Calu3 (cell line): ENCODE results near the gene TSPAN12. TPM values are rescaled to one million over a fixed set of nuclear protein-coding genes. Genes with fewer than 3 reads are reported as not detected.

Experiments used
- BruUV-seq: library from RNA; stranded (reverse); fragments of 400-500 nt; replicated peaks from 2 replicates; lab custom pipeline; 2021; lab: Mats Ljungman, UMichigan
- CTCF ChIA-PET: fragments of 300-600 bp; sonication (Branson Sonifier 250); formaldehyde crosslinking; loops from one replicate; lab custom pipeline; 2022; ENCODE audit warnings: antibody characterized with exemption; lab: Charles Lee
- DNase-seq: peaks from one replicate; pipeline ENCODE4 v3.0.0; 2022
- H3K27ac Mint-ChIP-seq: one replicate; pipeline ENCODE4 v1.8.0; 2022; ENCODE audit warnings: mixed read lengths; ENCODE audit not compliant: unreplicated experiment
- H3K27me3 Mint-ChIP-seq: one replicate; pipeline ENCODE4 v1.8.0; 2022; ENCODE audit warnings: mixed read lengths; ENCODE audit not compliant: unreplicated experiment
- H3K36me3 Mint-ChIP-seq: one replicate; pipeline ENCODE4 v1.8.0; 2022; ENCODE audit warnings: mild to moderate bottlenecking, moderate library complexity, mixed read lengths; ENCODE audit not compliant: insufficient read depth, unreplicated experiment
- H3K4me1 Mint-ChIP-seq: one replicate; pipeline ENCODE4 v1.8.0; 2022; ENCODE audit warnings: mild to moderate bottlenecking, low read depth, mixed read lengths; ENCODE audit not compliant: unreplicated experiment
- H3K4me3 Mint-ChIP-seq: one replicate; pipeline ENCODE4 v1.8.0; 2022; ENCODE audit warnings: mild to moderate bottlenecking, low read depth, moderate library complexity, mixed read lengths; ENCODE audit not compliant: unreplicated experiment
- H3K9me3 Mint-ChIP-seq: one replicate; pipeline ENCODE4 v1.8.0; 2022; ENCODE audit warnings: low read depth, mixed read lengths; ENCODE audit not compliant: unreplicated experiment
- CTCF ChIP-seq: fragments of 200-600 bp; IDR thresholded peaks from one replicate; pipeline ENCODE4 v1.8.0; 2022; ENCODE audit warnings: antibody characterized with exemption; ENCODE audit not compliant: unreplicated experiment
- intact Hi-C: fragments of 100-400 bp; cut with micrococcal nuclease; formaldehyde crosslinking; loops from one replicate; pipeline ENCODE4 v1.10.0; 2022; ENCODE audit not compliant: unreplicated experiment
- total RNA-seq: library from RNA; stranded (reverse); gene quantifications from 2 replicates; pipeline ENCODE4 v1.2.3, GENCODE V29; 2022

TSPAN12 gene
- total RNA-seq, 1 experiment from 2014 or later: 14.6 TPM

- Mint-ChIP-seq H3K27ac (no peak overlapping the region), H3K4me3 (no peak overlapping the region), H3K36me3 (no peaks in the 10 kb centered on the region), H3K27me3 (no peaks in the 10 kb centered on the region), H3K9me3 (no peaks in the 10 kb centered on the region), H3K4me1 (no peaks in the 10 kb centered on the region)
- intact Hi-C loops: no loop called here
- DNase-seq: no peak
- TF ChIP-seq CTCF: no peak
- CTCF ChIA-PET: no interaction called here
- no TSS peak for BruUV-seq
Observed at GRCh38 chr7:120864141-120864900, 6.4 kb upstream of the TSPAN12 start.

GRCh38 chr7:120862987-120863590 is 5.1 kb upstream of the TSPAN12 start:
- H3K27me3 Mint-ChIP-seq: no peaks in the 10 kb centered on the region
- intact Hi-C loops: no loop called here
- CTCF ChIA-PET: no interaction called here

GRCh38 chr7:120860156-120860555 is 2.2 kb upstream of the TSPAN12 start:
- H3K4me3 Mint-ChIP-seq: no peak overlapping the region
- no peaks in the 10 kb centered on the region for H3K9me3 Mint-ChIP-seq
- no TSS peak for BruUV-seq
- peaks cover 21% of the 10 kb centered on the region for H3K36me3 Mint-ChIP-seq
- TF ChIP-seq CTCF: no peak
- DNase-seq: no peak
- no peak overlapping the region for H3K27ac Mint-ChIP-seq
- peaks cover 9% of the 10 kb centered on the region for H3K4me1 Mint-ChIP-seq
- intact Hi-C loops: no loop called here
- CTCF ChIA-PET: no interaction called here
- H3K27me3 Mint-ChIP-seq: no peaks in the 10 kb centered on the region

More at GRCh38 chr7:120862987-120863590, 5.1 kb upstream of the TSPAN12 start:
- Mint-ChIP-seq H3K36me3 (peaks cover 2% of the 10 kb centered on the region), H3K27ac (no peak overlapping the region), H3K4me1 (no peaks in the 10 kb centered on the region), H3K9me3 (no peaks in the 10 kb centered on the region), H3K4me3 (no peak overlapping the region)
- BruUV-seq: no TSS peak
- no peak for DNase-seq
- TF ChIP-seq CTCF: no peak

- H3K27ac Mint-ChIP-seq: no peak overlapping the region
- H3K4me3 Mint-ChIP-seq: no peak overlapping the region
- no peak for TF ChIP-seq CTCF
- H3K4me1 Mint-ChIP-seq: peaks cover 9% of the 10 kb centered on the region
- H3K27me3 Mint-ChIP-seq: no peaks in the 10 kb centered on the region
- CTCF ChIA-PET: no interaction called here
- no TSS peak for BruUV-seq
- H3K9me3 Mint-ChIP-seq: no peaks in the 10 kb centered on the region
- intact Hi-C loops: no loop called here
- DNase-seq: no peak
- peaks cover 21% of the 10 kb centered on the region for H3K36me3 Mint-ChIP-seq
Observed at GRCh38 chr7:120859459-120859858, 1.5 kb upstream of the TSPAN12 start.
